WI38 (cell line): Measurements from ENCODE around the gene AKT3.

ENCODE experiments used
- H3K4me3 ChIP-seq: 2 replicates; pipeline ENCODE4 v1.5.1; 2011; ENCODE audit warnings: low read depth, mild to moderate bottlenecking, control low read depth, low read length
- CTCF ChIP-seq: IDR thresholded peaks from 2 replicates; pipeline ENCODE4 v1.5.1; 2012; ENCODE audit warnings: low read depth, mild to moderate bottlenecking, control low read depth, low read length

AKT3 gene

GRCh38 chr1:243645281-243645680, 204.8 kb downstream of the AKT3 start:
- TF ChIP-seq CTCF: no peak
- H3K4me3 ChIP-seq: no peak overlapping the region

GRCh38 chr1:243642936-243643335, 207.1 kb downstream of the AKT3 start:
- no peak overlapping the region for H3K4me3 ChIP-seq
- TF ChIP-seq CTCF: no peak

- H3K4me3 ChIP-seq: no peak overlapping the region
- no peak for TF ChIP-seq CTCF
These were observed 210.9 kb downstream of the AKT3 start for GRCh38 chr1:243639027-243639658.

- no peak overlapping the region for H3K4me3 ChIP-seq
- TF ChIP-seq CTCF: no peak
These were observed 211.9 kb downstream of the AKT3 start for GRCh38 chr1:243638186-243638585.

- TF ChIP-seq CTCF: no peak
- no peak overlapping the region for H3K4me3 ChIP-seq
These were observed 221.6 kb downstream of the AKT3 start for GRCh38 chr1:243628476-243628907.

- H3K4me3 ChIP-seq: no peak overlapping the region
- no peak for TF ChIP-seq CTCF
These were observed 226.2 kb downstream of the AKT3 start for GRCh38 chr1:243623841-243624240.

GRCh38 chr1:243621973-243622372, 228.1 kb downstream of the AKT3 start:
- TF ChIP-seq CTCF: no peak
- no peak overlapping the region for H3K4me3 ChIP-seq
